ENCODE measurements around the gene TAF8. TPM values are rescaled to one million over a fixed set of nuclear protein-coding genes. Genes with fewer than 3 reads are reported as not detected.
"Not testable (repeated sequence)": the region's sequence is repeated elsewhere in the genome, so short reads cannot be mapped to it uniquely, and the experiment has no call there.

Gene TAF8, protein sequence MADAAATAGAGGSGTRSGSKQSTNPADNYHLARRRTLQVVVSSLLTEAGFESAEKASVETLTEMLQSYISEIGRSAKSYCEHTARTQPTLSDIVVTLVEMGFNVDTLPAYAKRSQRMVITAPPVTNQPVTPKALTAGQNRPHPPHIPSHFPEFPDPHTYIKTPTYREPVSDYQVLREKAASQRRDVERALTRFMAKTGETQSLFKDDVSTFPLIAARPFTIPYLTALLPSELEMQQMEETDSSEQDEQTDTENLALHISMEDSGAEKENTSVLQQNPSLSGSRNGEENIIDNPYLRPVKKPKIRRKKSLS
- 10 to 100 TPM in 1 of 3 donors, 1 to 10 TPM in 2; 6.0 to 16.2 (median 8.7) TPM for polyA plus RNA-seq

GRCh38 chr6:42050297-42051267, at the start of gene TAF8:
Gene TAF8, plus strand, starts transcription at chr6:42050524. Its CDS starts 18 bp downstream, at chr6:42050542.
- H3K27ac ChIP-seq (ENCODE audit: low read depth, low read length): no peak within 1 kb of the TSS

GRCh38 chr6:42001506-42001905, 48.8 kb upstream of the TAF8 start:
- H3K27ac ChIP-seq (ENCODE audit: low read depth, low read length): no peak overlapping the region
- 92 to 99% (median 97%) methylated on average over 6 of the region's 6 CpGs for WGBS, 3 donors

More at GRCh38 chr6:42050297-42051267, at the start of gene TAF8:
- WGBS, 3 donors: 1% methylated on average over 57 to 59 of the region's 59 CpGs

- H3K27ac ChIP-seq (ENCODE audit: low read depth, low read length): not testable (repeated sequence)
- WGBS, 3 donors: 92 to 100% (median 93%) methylated on average over 1 of the region's 1 CpG
These were observed 46.7 kb upstream of the TAF8 start for GRCh38 chr6:42003658-42004057.

DNA sequence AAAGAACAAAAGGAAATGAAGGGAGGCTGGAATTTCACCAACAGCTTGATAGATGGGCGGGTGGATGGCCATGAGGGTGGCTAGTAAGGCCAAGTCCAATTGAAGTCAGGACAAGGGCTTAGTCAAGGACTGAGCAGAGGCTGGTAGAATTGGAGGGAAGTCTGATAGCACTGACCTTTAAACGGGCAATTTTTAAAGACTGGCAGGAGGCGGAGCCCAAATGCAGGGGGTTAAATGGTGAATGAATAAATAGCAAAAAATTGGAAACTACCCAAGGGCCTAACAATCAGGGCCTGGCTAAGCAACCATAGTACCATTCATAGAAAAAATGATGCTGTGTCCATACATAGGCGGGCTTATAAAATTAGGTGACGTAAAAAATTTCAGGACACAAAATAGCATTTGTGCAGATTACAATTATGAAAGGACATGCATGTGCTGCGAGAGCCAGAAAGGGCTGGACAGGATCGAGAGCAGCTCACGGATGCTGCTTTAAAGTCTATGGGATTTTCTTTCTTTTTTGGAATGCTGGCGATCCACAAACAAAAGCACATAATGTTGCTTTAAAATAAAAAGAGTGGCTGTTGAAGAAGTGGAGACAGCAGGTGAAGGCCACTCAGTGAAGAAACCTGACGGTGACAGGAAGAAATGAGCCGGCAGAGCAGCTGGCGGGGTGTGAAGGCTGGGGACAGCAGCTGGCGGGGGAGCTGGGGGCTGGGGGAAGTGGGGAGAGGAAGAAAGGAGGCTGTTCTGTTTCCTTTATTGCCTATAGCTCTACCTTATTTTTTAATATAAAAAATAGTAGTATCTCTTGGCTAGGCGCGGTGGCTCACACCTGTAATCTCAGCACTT, 42.8 kb upstream of the TAF8 start:
- no peak overlapping the region for H3K27ac ChIP-seq (ENCODE audit: low read depth, low read length)
- 59 to 75% (median 65%) methylated on average over 15 of the region's 15 CpGs for WGBS, 3 donors

DNA sequence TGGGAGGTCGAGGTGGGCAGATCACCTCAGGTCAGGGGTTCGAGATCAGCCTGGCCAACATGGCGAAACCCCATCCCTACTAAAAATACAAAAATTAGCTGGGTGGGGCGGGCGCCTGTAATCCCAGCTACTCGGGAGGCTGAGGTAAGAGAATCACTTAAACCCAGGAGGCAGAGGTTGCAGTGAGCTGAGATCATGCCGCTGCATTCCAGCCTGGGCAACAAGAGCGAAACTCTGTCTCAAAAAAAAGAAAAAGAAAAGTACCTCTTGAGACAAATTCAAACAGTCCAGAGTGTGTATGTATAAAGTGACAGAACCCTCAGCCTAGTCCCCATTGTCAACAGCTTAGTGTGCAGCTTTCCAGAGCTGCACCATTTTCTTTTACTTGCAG, 42.2 kb upstream of the TAF8 start:
- not testable (repeated sequence) for H3K27ac ChIP-seq (ENCODE audit: low read depth, low read length)
- WGBS, 3 donors: 77 to 86% (median 78%) methylated on average over 8 of the region's 8 CpGs

DNA sequence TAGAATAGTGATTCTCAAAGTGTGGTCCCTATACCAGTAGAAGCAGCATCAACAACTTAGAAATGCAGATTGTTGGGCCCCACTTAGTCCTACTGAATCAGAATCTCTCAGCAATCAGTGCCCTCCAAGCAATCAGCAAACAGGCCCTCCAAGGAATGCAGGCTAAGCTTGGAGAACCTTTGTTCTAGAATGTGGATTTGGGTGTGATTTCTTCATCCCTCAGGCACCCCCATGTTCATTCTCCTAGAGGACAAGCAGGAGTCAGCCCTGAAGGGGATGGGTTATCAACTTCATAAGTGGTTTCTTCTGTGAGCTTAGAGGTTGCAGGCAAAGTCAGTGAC, 40.5 kb upstream of the TAF8 start:
- no peak overlapping the region for H3K27ac ChIP-seq (ENCODE audit: low read depth, low read length)

DNA sequence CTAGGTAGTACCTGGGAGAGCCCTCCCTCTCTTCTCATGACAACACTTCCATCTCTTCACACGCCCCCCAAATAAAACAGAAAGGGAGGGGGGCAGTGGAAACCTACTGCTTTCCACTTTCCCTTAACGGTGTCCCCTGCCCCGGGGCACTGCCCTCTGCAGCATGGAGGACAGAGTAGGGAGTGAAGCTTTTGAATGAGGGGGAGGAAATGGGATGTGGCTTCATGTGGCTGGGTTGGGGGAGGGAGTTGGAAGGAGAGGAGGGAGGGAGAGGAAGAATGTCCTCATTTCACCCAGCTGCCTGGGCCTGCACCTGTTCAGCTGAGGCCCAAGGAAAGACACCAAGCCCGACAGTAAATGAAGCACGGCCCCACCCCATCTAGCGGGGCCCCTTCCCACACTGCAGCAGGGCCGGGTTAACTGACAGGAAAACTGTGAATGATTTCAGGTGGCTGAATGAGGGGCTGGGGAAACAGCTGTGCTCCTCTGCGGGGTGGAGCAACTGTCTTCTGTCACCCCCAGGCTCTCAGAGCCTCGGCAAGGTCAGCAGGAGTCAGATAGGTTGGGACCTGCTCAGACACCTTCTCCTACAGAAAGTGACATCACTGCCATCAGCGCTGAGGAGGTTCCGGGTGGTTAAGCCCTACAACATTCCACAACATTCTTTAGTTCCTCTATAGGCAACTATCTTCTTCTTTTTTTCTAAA, 40.0 kb upstream of the TAF8 start:
- WGBS, 3 donors: 23 to 42% (median 30%) methylated on average over 11 of the region's 11 CpGs

GRCh38 chr6:42010909-42011308, 39.4 kb upstream of the TAF8 start:
- no peak overlapping the region for H3K27ac ChIP-seq (ENCODE audit: low read depth, low read length)
- 32 to 77% (median 38%) methylated on average over 1 of the region's 1 CpG for WGBS, 3 donors

More for the DNA sequence above, 40.0 kb upstream of the TAF8 start:
- no peak overlapping the region for H3K27ac ChIP-seq (ENCODE audit: low read depth, low read length)

- WGBS, 3 donors: 92 to 96% (median 95%) methylated on average over 3 of the region's 3 CpGs
- H3K27ac ChIP-seq (ENCODE audit: low read depth, low read length): no peak overlapping the region
These were observed 37.7 kb upstream of the TAF8 start for GRCh38 chr6:42012501-42013133.

DNA sequence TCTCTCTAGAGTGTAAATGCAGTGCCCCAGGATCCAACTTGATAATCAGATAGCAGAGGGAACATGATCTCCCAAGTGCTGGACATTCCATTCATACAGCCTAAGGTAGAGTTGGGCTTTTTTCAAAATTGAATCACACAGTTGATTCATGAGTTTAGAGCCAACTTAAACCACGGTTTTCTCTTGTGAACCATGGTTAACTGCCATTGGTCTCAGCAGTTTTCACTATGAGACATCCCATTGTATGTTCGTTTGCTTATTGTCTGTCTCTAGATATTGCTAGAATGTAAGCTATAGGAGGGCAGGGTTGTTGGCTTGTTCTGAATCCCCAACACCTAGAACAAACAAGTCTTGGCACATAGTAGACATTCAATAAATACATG, 37.2 kb upstream of the TAF8 start:
- 79 to 80% (median 79%) methylated on average over 2 of the region's 2 CpGs for WGBS, 3 donors
- H3K27ac ChIP-seq (ENCODE audit: low read depth, low read length): no peak overlapping the region

- no peak overlapping the region for H3K27ac ChIP-seq (ENCODE audit: low read depth, low read length)
- WGBS, 3 donors: 46 to 59% (median 58%) methylated on average over 4 of the region's 4 CpGs
These were observed 33.2 kb upstream of the TAF8 start for GRCh38 chr6:42017021-42017643.

DNA sequence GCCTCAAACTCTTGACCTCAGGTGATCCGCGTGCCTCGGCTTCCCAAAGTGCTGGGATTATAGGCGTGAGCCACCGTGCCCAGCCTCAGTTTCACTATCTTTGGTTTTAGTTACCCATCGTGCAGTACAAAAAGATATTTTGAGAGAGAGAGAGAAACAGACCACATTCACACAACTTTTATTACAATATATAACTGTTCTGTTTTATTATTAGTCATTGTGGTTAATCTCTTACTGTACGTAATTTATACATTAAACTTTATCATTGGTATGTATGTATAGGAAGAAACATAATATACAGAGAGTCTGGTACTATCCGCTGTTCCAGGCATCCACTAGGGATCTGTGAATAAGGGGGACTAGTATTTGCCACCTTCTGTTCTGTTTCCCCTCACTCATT, 29.4 kb upstream of the TAF8 start:
- WGBS, 3 donors: 84 to 95% (median 95%) methylated on average over 8 of the region's 8 CpGs
- no peak overlapping the region for H3K27ac ChIP-seq (ENCODE audit: low read depth, low read length)

GRCh38 chr6:42021847-42022754, 28.2 kb upstream of the TAF8 start:
- H3K27ac ChIP-seq (ENCODE audit: low read depth, low read length): no peak overlapping the region
- 46 to 64% (median 48%) methylated on average over 12 of the region's 12 CpGs for WGBS, 3 donors

GRCh38 chr6:42022755-42023384, 27.5 kb upstream of the TAF8 start:
- 78 to 88% (median 83%) methylated on average over 14 of the region's 14 CpGs for WGBS, 3 donors
- H3K27ac ChIP-seq (ENCODE audit: low read depth, low read length): no peak overlapping the region

DNA sequence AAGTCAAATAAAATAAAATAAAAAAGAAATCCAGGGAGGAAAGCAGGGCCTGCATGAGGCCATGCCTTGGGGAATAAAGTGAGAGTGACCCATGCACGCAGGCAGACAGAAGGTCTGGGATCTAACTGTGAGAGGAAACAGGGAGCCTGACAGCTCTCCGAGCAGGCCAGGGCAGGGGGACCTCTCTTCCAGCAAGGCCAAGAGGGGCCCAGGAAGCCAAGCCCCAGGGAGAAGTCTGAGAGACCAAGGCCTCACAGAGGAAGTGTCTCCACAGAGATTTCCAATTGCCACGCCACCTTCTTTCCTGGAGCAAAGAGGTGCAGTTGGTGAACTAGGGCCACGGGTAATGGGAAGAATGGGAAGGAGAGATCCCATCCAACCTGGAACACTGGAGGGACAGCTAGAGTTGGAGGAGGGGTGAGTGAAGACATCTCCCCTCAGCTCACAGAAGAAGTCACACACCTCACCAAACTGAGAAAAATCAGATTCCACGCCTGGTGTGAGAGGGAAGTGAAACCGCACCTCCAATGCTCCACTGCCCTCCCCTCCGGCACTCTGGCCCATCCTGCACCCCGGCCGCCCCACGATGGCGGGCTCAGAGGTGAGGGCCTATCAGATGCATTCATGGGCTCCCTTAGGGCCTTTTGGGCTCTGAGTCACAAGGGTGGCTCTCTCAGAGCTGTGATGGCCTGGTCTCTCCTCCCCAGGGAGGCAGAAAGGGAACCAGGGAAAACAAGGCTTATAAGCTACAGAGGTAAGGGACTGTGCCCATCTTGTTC, 25.1 kb upstream of the TAF8 start:
- no peak overlapping the region for H3K27ac ChIP-seq (ENCODE audit: low read depth, low read length)
- 78 to 87% (median 81%) methylated on average over 11 of the region's 11 CpGs for WGBS, 3 donors
